Upper lobe of left lung (tissue), 6 donors: ENCODE measurements around the gene KIF2C. TPM values are rescaled to one million over a fixed set of nuclear protein-coding genes. Genes with fewer than 3 reads are reported as not detected.

Experiments
- ATAC-seq, 2 donors: fragments of 200-7000 bp; cut with Tn5 transposase; one replicate each; pipeline ENCODE4 v1.9.1; 2022; ENCODE audit warnings: mild to moderate bottlenecking in 2 of 2, moderate library complexity in 2 of 2; ENCODE audit not compliant: low FRiP score in 2 of 2
- DNase-seq, 2 donors: peaks; one replicate each; pipeline ENCODE4 v3.0.0-alpha.2; 2019 to 2020
- H3K27ac ChIP-seq, 4 donors: fragments of 200-600 bp; sonication (generic); one replicate each; pipeline ENCODE4 v1.5.1; 2016 to 2019
- H3K27me3 ChIP-seq, 4 donors: fragments of 200-600 bp; sonication (generic); one replicate each; pipeline ENCODE4 v1.5.1; 2017 to 2019
- H3K36me3 ChIP-seq, 4 donors: fragments of 200-600 bp; sonication (generic); one replicate each; pipeline ENCODE4 v1.5.1; 2016 to 2019
- H3K4me1 ChIP-seq, 4 donors: fragments of 200-600 bp; sonication (generic); one replicate each; pipeline ENCODE4 v1.5.1; 2018 to 2019
- H3K4me3 ChIP-seq, 4 donors: fragments of 200-600 bp; sonication (generic); one replicate each; pipeline ENCODE4 v1.5.1; 2017 to 2019; ENCODE audit warnings: mild to moderate bottlenecking in 2 of 4, moderate library complexity in 1 of 4
- H3K9me3 ChIP-seq, 4 donors: fragments of 200-600 bp; sonication (generic); one replicate each; pipeline ENCODE4 v1.5.1; 2018 to 2019
- CTCF ChIP-seq, 6 experiments: fragments of 450-650 bp in 4 of 6; fragments of 200-600 bp in 2 of 6; sonication (generic) in 2 of 6; IDR thresholded peaks; one replicate each; pipeline ENCODE4 v1.5.1; 2016 to 2019; ENCODE audit warnings: antibody characterized with exemption in 6 of 6
- EP300 ChIP-seq, 4 donors: sonication (generic); formaldehyde crosslinking; IDR thresholded peaks; one replicate each; pipeline ENCODE4 v1.5.1; 2017; ENCODE audit warnings: antibody characterized with exemption in 4 of 4, control low read depth in 2 of 4
- POLR2A ChIP-seq, 4 donors: fragments of 450-650 bp; IDR thresholded peaks; one replicate each; pipeline ENCODE4 v1.5.1; 2016 to 2017; ENCODE audit warnings: antibody characterized with exemption in 4 of 4, mild to moderate bottlenecking in 2 of 4
- POLR2AphosphoS5 ChIP-seq, 2 donors: sonication (generic); formaldehyde crosslinking; IDR thresholded peaks; one replicate each; pipeline ENCODE4 v1.5.1; 2017; ENCODE audit warnings: antibody characterized with exemption in 2 of 2
- WGBS, 2 donors: methylation state at CpG; one replicate each; pipeline ENCODE4 v1.1.5; 2017 to 2018; 5-methylcytosine and 5-hydroxymethylcytosine counted together
- total RNA-seq, 6 donors: library from RNA; depleted of rRNA in 4 of 6; stranded (reverse); fragments of >200 nt in 4 of 6; gene quantifications; one replicate each; pipeline versions ENCODE4 v1.1.0 to v1.2.1, GENCODE V29; 2016 to 2021
- donor health status: DM: no; HTN: no; CAD: no; lungs with moderate emphysema.
- donor health status: DM: no; HTN: yes; CAD: no; lungs with severe emphysema.

The KIF2C gene
- total RNA-seq, 6 donors from 2014 or later, result 1.5 to 2.7 (median 2.6) TPM; not detected in 1

GRCh38 chr1:44783697-44784093 is 44.1 kb downstream of the KIF2C start:
- H3K4me3 ChIP-seq, result peak overlapping the region in 3 of 4 donors; percentile 40 to 56 (median 50)
- H3K9me3 ChIP-seq, result no peaks in the 10 kb centered on the region
- H3K4me1 ChIP-seq, result peaks cover 19 to 33% (median 32%) of the 10 kb centered on the region in 4 donors
- peak overlapping the region in 2 of 4 donors; percentile 34 to 50 for H3K27ac ChIP-seq
- H3K27me3 ChIP-seq, result no peaks in the 10 kb centered on the region
- TF ChIP-seq EP300 (IDR thresholded peaks at IDR 0.05) (no peak), CTCF (IDR thresholded peaks at IDR 0.05) (no peak), POLR2AphosphoS5 (IDR thresholded peaks at IDR 0.05) (no peak)
- DNase-seq (no peak), ATAC-seq (no peak)
- peaks cover 0 to 36% (median 24%) of the 10 kb centered on the region in 4 donors for H3K36me3 ChIP-seq
- WGBS, 2 donors, result 38 to 46% methylated on average over 8 of the region's 8 CpGs

- peak; percentile 24 to 89 for DNase-seq
- 16 to 50% methylated on average over 11 to 26 of the region's 71 CpGs for WGBS, 2 donors
These were observed 44.7 kb downstream of the KIF2C start for GRCh38 chr1:44784094-44785028.

GRCh38 chr1:44785029-44785380 is 45.4 kb downstream of the KIF2C start:
- no peak overlapping the region for H3K4me3 ChIP-seq
- 83 to 89% methylated on average over 6 of the region's 6 CpGs for WGBS, 2 donors

More at GRCh38 chr1:44784094-44785028, 44.7 kb downstream of the KIF2C start:
- Histone ChIP-seq H3K36me3 (peaks cover 0 to 30% (median 18%) of the 10 kb centered on the region in 4 donors), H3K4me3 (peak overlapping the region; percentile 3 to 56 (median 45)), H3K4me1 (peaks cover 19 to 33% (median 32%) of the 10 kb centered on the region in 4 donors), H3K27ac (peak overlapping the region in 2 of 4 donors; percentile 34 to 50), H3K9me3 (no peaks in the 10 kb centered on the region), H3K27me3 (no peaks in the 10 kb centered on the region)
- ATAC-seq, result peak in 1 of 2 donors; percentile 43
- TF ChIP-seq POLR2A (IDR thresholded peaks at IDR 0.05) (no peak), CTCF (IDR thresholded peaks at IDR 0.05) (peak in 1 of 6 experiments; percentile 4), EP300 (IDR thresholded peaks at IDR 0.05) (no peak), POLR2AphosphoS5 (IDR thresholded peaks at IDR 0.05) (no peak)

GRCh38 chr1:44785501-44786137 is 46.0 kb downstream of the KIF2C start:
- Histone ChIP-seq H3K4me3 (peak overlapping the region in 3 of 4 donors; percentile 50 to 55 (median 52)), H3K9me3 (no peaks in the 10 kb centered on the region), H3K4me1 (peaks cover 19 to 33% (median 32%) of the 10 kb centered on the region in 4 donors), H3K27me3 (no peaks in the 10 kb centered on the region), H3K36me3 (peaks cover 0 to 17% (median 6%) of the 10 kb centered on the region in 4 donors), H3K27ac (peak overlapping the region in 3 of 4 donors; percentile 8 to 72 (median 68))
- WGBS, 2 donors, result 40 to 50% methylated on average over 11 of the region's 11 CpGs
- ATAC-seq, result no peak
- no peak for DNase-seq
- TF ChIP-seq CTCF (IDR thresholded peaks at IDR 0.05) (no peak), EP300 (IDR thresholded peaks at IDR 0.05) (no peak), POLR2AphosphoS5 (IDR thresholded peaks at IDR 0.05) (no peak), POLR2A (IDR thresholded peaks at IDR 0.05) (no peak)

More at GRCh38 chr1:44785029-44785380, 45.4 kb downstream of the KIF2C start:
- DNase-seq (no peak), ATAC-seq (no peak)
- TF ChIP-seq EP300 (IDR thresholded peaks at IDR 0.05) (no peak), POLR2AphosphoS5 (IDR thresholded peaks at IDR 0.05) (no peak), CTCF (IDR thresholded peaks at IDR 0.05) (no peak), POLR2A (IDR thresholded peaks at IDR 0.05) (no peak)
- Histone ChIP-seq H3K27me3 (no peaks in the 10 kb centered on the region), H3K4me1 (peaks cover 19 to 33% (median 32%) of the 10 kb centered on the region in 4 donors), H3K36me3 (peaks cover 0 to 23% (median 13%) of the 10 kb centered on the region in 4 donors), H3K27ac (no peak overlapping the region), H3K9me3 (no peaks in the 10 kb centered on the region)
